AG04449 (cell line): Measurements from ENCODE around the gene DNAJB4.

ENCODE experiments used
- CTCF ChIA-PET: fragments of 350-600 bp; formaldehyde crosslinking; extraction: SDS; loops from one replicate; lab custom pipeline; 2021; ENCODE audit warnings: antibody characterized with exemption; lab: Yijun Ruan, JAX
- POLR2A ChIA-PET: fragments of 400-600, 350-600 bp; formaldehyde crosslinking; extraction: SDS; loops from one replicate; lab custom pipeline; 2020; ENCODE audit warnings: antibody characterized with exemption, inconsistent platforms; lab: Yijun Ruan, JAX
- DNase-seq: peaks from one replicate; pipeline ENCODE4 v3.0.0-alpha.2; 2010; ENCODE audit warnings: low read depth, low spot score
- H3K4me3 ChIP-seq: 2 replicates; pipeline ENCODE4 v1.5.1; 2011; ENCODE audit warnings: low read depth, mild to moderate bottlenecking, control low read depth, low read length
- TF ChIP-seq, protein P1 (sequence below): IDR thresholded peaks from one replicate; pipeline ENCODE4 v1.5.1; 2011; ENCODE audit warnings: mild to moderate bottlenecking, moderate library complexity, low read length, control low read depth, inconsistent platforms; ENCODE audit not compliant: insufficient read depth; ENCODE audit errors: missing control alignments

Gene DNAJB4

DNA sequence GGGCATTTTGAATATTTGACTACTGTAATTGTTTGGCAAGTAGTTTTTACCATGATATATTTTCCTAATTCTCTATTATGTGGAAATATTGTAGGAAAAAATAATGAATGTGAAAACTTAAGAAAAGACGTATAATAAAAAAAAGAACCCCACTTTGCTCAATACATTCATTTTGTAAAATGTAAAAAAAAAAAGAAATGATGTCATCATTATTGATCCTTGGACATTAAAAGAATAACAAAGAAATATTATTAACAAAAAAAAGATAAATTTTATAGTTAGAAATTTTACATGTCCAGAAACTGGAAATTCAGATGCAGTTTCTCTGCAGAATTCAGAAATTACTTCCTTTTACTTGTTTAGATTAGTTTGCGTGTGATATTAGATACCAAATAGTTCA is 46.3 kb downstream of the DNAJB4 start:
- TF ChIP-seq, protein P1, sequence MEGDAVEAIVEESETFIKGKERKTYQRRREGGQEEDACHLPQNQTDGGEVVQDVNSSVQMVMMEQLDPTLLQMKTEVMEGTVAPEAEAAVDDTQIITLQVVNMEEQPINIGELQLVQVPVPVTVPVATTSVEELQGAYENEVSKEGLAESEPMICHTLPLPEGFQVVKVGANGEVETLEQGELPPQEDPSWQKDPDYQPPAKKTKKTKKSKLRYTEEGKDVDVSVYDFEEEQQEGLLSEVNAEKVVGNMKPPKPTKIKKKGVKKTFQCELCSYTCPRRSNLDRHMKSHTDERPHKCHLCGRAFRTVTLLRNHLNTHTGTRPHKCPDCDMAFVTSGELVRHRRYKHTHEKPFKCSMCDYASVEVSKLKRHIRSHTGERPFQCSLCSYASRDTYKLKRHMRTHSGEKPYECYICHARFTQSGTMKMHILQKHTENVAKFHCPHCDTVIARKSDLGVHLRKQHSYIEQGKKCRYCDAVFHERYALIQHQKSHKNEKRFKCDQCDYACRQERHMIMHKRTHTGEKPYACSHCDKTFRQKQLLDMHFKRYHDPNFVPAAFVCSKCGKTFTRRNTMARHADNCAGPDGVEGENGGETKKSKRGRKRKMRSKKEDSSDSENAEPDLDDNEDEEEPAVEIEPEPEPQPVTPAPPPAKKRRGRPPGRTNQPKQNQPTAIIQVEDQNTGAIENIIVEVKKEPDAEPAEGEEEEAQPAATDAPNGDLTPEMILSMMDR = no peak
- POLR2A ChIA-PET = no interaction called here
- no peak for DNase-seq
- CTCF ChIA-PET = no interaction called here
- no peak overlapping the region for H3K4me3 ChIP-seq

DNA sequence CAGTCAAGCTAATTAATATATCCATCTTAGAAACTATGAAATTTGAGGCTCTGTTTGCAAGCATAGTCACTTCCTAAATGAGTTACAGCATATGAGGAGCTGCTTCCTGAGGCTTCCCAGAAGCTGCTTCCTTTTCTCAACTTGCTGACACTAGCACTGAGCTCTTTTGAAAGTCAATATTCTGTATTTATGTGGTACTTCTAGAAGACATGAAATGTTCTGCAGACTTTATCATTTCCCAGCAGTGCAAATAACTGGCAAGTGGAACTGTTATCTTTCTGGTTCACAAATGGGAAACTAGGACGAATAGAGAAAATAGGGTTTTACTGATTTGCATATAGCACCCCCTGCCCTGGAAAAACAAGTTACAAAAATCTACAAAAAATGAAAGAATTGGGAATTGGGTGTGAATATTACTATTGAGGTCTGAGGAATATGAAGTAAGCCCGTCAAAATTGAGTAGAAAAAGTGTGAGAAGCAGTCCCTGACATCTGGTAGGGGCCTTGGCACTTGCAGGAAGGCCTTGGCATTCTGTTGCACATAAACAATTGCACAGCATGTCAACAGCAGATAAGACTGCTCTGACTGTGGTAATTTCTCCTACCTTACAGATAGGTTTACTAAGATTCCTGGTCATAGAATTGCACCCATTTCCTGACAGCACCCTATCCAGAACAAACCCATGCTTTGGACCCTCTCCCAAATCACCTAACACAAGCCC is 48.1 kb downstream of the DNAJB4 start:
- ChIA-PET POLR2A (no interaction called here), CTCF (no interaction called here)
- no peak for DNase-seq
- H3K4me3 ChIP-seq = no peak overlapping the region
- TF ChIP-seq, protein P1 = no peak

DNA sequence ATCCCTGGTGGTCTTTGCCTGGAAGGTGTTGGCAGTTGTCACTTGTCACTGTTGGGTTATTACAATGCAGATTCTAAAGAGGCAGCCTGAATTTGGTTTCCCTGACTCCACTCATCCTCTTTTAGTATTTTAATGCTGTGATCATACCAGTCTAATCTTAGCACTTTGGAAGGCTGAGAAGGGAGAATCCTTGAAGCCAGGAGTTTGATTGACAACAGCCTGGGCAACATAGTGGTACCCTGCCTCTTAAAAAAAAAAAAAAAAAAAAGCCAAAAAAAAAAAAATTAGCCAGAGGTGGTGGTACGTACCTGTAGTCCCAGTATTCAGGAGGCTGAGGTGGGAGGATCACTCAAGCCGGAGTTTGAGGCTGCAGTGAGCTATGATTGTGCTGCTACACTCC is 48.8 kb downstream of the DNAJB4 start:
- ChIA-PET POLR2A (no interaction called here), CTCF (interaction anchor here (1.0 kb wide), 1 partner anchor 10 kb away, joined by 3 read pairs; no protein-coding TSS in a partner anchor)
- no peak overlapping the region for H3K4me3 ChIP-seq
- DNase-seq = no peak
- TF ChIP-seq, protein P1 = no peak

DNA sequence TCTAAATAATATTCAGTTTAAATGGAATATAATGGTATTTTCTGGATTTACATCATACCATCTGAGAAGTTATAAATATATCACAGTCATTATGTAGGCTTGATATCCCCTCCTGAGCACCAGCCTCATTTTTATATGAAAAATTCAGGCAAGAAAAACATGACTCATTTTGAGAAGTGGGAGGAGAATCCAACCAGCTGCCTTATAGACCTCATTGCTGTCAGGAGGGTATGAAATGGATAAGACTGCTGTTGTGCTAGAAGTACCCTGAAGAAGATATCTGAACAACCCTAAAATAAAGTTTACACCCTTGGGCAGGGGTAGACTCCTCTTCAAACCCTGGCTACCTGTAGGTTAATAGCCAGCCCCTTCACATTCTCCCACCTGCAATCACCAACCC is 49.8 kb downstream of the DNAJB4 start:
- DNase-seq = no peak
- POLR2A ChIA-PET = interaction anchor here (1.0 kb wide), 1 partner anchor 50 kb away, joined by 3 read pairs; the partner anchor contains the start of gene DNAJB4
- no peak overlapping the region for H3K4me3 ChIP-seq
- CTCF ChIA-PET = interaction anchor here (1.0 kb wide), 1 partner anchor 11 kb away, joined by 3 read pairs; no protein-coding TSS in a partner anchor
- TF ChIP-seq, protein P1 = no peak

DNA sequence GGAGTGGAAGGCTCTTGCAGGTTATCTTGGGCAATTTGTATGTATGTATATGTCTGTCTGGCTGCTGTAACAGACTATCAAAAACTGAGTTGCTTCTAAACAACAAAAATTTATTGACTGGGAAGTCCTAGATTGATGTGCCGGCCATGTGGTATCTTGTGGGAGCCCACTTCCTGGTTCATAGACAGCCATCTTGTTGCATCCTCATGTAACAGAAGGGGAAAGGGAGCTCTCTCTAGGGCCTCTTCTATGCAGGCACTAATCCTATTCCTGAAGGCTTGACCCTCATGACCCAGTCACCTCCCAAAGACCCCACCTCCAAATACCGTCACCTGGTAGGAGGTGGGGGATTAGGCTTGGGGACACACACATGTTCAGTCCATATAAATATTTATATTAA is 50.2 kb downstream of the DNAJB4 start:
- ChIA-PET POLR2A (interaction anchor here (1.0 kb wide), 1 partner anchor 51 kb away, joined by 3 read pairs; the partner anchor contains the start of gene DNAJB4), CTCF (interaction anchor here (1.6 kb wide), 1 partner anchor 8 kb away, joined by 6 read pairs; no protein-coding TSS in a partner anchor)
- TF ChIP-seq, protein P1 = no peak
- no peak for DNase-seq
- H3K4me3 ChIP-seq = no peak overlapping the region

DNA sequence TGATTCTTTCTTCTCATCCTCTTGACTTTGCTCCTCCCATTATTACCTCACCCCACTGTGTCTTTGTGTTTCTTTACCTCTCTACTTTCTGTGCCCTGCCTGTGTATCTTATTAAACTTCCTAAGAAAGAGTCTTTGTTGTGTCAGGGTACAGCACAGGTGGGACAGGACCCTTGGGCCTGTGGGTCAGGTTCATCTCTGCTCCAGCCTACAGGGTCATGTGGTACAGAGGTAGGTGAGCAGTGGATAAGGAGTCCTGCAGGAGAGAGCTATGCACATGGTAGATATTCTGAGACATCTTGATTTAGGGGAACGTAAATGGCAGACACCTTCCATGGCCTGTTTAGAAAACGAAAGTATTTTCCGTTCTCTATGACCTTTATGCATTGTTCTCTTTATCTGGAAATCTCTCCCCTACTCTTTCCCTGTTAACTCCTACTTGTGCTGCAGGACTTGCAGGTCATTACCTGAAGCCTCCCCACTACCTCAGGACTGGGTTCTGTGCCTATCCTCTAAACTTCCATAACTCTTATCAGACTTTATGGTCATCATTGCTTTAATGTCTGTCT is 50.9 kb downstream of the DNAJB4 start:
- no peak overlapping the region for H3K4me3 ChIP-seq
- POLR2A ChIA-PET = no interaction called here
- CTCF ChIA-PET = interaction anchor here (0.6 to 1.6 kb wide), 2 partner anchors 8 to 23 kb away, joined by 3 to 6 read pairs; no protein-coding TSS in a partner anchor
- DNase-seq = no peak
- TF ChIP-seq, protein P1 = no peak
